Measurements from ENCODE around the gene AMOTL2.

AMOTL2 gene

DNA sequence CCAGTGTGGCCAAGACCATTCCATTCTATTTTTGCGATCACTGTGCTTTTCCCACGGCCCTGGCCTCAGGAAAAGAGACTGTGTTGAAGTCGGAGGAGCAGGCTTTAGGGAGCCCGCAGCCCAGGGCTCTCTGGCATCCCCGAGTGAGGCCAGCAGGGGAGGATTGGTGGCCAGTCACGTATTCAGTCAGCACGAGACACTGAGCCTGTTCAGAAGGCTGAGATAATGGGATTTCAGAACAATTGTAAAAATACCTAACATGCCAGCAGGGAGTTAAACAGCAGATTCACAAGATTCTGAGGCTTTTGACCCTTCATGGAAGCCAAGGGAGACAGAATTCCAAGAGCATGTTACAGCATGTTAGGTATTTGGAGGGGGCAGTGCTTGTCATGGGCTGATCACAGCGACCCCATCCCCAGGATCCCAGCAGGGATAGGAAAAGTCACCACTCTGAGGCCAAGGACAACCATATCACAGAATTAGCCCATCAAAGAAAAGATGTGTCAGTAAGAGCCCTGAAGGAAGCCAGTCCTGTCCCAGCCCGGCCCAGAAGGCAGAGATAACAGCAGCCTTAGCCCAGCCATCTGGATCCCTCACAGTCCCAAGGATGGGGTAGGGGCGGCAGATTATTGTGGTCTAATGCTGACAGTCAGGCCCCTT, 40.6 kb downstream of the AMOTL2 start:
- DNase-seq (ENCODE audit: low spot score) = no peak
- TF ChIP-seq, protein P1, sequence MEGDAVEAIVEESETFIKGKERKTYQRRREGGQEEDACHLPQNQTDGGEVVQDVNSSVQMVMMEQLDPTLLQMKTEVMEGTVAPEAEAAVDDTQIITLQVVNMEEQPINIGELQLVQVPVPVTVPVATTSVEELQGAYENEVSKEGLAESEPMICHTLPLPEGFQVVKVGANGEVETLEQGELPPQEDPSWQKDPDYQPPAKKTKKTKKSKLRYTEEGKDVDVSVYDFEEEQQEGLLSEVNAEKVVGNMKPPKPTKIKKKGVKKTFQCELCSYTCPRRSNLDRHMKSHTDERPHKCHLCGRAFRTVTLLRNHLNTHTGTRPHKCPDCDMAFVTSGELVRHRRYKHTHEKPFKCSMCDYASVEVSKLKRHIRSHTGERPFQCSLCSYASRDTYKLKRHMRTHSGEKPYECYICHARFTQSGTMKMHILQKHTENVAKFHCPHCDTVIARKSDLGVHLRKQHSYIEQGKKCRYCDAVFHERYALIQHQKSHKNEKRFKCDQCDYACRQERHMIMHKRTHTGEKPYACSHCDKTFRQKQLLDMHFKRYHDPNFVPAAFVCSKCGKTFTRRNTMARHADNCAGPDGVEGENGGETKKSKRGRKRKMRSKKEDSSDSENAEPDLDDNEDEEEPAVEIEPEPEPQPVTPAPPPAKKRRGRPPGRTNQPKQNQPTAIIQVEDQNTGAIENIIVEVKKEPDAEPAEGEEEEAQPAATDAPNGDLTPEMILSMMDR (IDR thresholded peaks at IDR 0.05; ENCODE audit: extremely low read depth, insufficient read depth, missing control alignments) = no peak
- in situ Hi-C loops (cut with MboI; ENCODE audit: low pct_unique_long_range_greater_than_20kb, low sequenced_read_pairs, unreplicated experiment) = no loop called here

- TF ChIP-seq, protein P1 (IDR thresholded peaks at IDR 0.05; ENCODE audit: extremely low read depth, insufficient read depth, missing control alignments) = no peak
- no peak for DNase-seq (ENCODE audit: low spot score)
- in situ Hi-C loops (cut with MboI; ENCODE audit: low pct_unique_long_range_greater_than_20kb, low sequenced_read_pairs, unreplicated experiment) = no loop called here
Observed at GRCh38 chr3:134332344-134332743, 41.9 kb downstream of the AMOTL2 start.

DNA sequence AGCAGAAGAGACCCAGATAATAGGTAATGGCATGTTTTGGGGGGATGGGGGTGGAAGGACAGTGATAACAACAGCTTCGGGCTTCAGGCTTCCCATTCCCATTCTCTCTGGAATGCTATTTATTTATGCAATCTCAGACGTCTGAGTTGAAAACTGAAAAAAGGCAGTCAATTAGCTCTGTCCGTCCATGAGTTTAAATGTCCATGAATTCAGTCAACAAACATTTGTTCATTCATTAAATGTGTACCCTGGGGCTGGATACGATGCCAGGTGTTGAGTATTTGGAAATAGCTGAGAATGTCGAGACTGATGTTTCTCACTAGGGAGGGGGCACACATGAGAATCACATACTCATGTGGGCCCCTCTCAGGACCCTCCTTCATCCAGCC, 42.4 kb downstream of the AMOTL2 start:
- DNase-seq (ENCODE audit: low spot score) = no peak
- TF ChIP-seq, protein P1 (IDR thresholded peaks at IDR 0.05; ENCODE audit: extremely low read depth, insufficient read depth, missing control alignments) = no peak
- in situ Hi-C loops (cut with MboI; ENCODE audit: low pct_unique_long_range_greater_than_20kb, low sequenced_read_pairs, unreplicated experiment) = no loop called here

DNA sequence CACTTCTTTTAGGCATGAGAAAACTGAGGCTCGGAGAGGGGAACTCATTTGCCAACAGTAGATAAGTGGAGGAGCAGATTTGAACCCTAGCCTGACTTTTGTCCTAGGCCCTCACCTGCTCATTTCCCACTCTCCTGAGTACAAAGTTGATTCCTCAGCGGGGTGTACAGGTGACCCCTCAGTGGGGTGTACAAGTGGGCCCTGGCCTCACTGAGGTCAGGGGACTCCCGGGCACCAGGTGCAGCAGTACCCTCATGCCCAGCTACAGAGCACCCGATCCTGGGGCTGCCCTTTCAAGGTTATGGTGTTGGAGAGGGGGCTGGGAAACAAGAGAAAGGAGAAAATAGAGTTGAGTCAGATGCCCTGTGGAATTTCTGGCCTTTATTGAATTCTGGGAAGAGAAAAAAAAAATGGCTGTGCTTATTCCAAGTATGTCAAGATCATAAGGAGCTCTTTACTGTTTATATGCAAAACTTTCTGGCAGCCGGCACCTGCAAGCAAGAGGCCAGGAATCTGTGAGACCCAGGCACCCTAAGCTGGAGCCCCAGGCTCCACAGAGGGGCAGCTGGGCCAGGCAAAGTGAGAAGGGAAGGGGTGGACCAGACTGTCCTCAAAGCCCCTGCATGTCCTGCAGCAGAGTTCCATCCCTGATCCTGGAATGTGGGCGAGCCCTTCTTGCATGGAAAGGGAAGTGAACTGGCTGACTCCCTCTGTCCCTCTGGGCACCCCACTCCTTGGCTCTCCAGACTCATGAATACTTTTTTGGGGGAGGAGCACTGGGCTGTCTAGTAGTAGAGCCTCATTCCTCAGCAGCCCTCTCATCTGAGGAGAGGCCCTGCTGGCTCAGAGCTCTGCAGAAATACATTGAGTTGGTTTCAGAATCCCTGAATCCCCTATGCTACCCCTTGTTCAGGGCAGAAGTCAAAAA, 43.1 kb downstream of the AMOTL2 start:
- TF ChIP-seq, protein P1 (IDR thresholded peaks at IDR 0.05; ENCODE audit: extremely low read depth, insufficient read depth, missing control alignments) = no peak
- DNase-seq (ENCODE audit: low spot score) = no peak

GRCh38 chr3:134328846-134329245, 45.4 kb downstream of the AMOTL2 start:
- DNase-seq (ENCODE audit: low spot score) = no peak
- in situ Hi-C loops (cut with MboI; ENCODE audit: low pct_unique_long_range_greater_than_20kb, low sequenced_read_pairs, unreplicated experiment) = no loop called here
- TF ChIP-seq, protein P1 (IDR thresholded peaks at IDR 0.05; ENCODE audit: extremely low read depth, insufficient read depth, missing control alignments) = no peak

More for the DNA sequence above, 43.1 kb downstream of the AMOTL2 start:
- in situ Hi-C loops (cut with MboI; ENCODE audit: low pct_unique_long_range_greater_than_20kb, low sequenced_read_pairs, unreplicated experiment) = no loop called here

GRCh38 chr3:134328147-134328591, 46.1 kb downstream of the AMOTL2 start:
- TF ChIP-seq, protein P1 (IDR thresholded peaks at IDR 0.05; ENCODE audit: extremely low read depth, insufficient read depth, missing control alignments) = no peak
- DNase-seq (ENCODE audit: low spot score) = no peak
- in situ Hi-C loops (cut with MboI; ENCODE audit: low pct_unique_long_range_greater_than_20kb, low sequenced_read_pairs, unreplicated experiment) = no loop called here
